ENCODE data around the gene HOXD3. TPM values are rescaled to one million over a fixed set of nuclear protein-coding genes. Genes with fewer than 3 reads are reported as not detected.

HOXD3 gene
- total and polyA plus RNA-seq, 9 of the 15 experiments (the other 6 are each of a cell fraction or from before 2014, with no cell fraction given): not detected

DNA sequence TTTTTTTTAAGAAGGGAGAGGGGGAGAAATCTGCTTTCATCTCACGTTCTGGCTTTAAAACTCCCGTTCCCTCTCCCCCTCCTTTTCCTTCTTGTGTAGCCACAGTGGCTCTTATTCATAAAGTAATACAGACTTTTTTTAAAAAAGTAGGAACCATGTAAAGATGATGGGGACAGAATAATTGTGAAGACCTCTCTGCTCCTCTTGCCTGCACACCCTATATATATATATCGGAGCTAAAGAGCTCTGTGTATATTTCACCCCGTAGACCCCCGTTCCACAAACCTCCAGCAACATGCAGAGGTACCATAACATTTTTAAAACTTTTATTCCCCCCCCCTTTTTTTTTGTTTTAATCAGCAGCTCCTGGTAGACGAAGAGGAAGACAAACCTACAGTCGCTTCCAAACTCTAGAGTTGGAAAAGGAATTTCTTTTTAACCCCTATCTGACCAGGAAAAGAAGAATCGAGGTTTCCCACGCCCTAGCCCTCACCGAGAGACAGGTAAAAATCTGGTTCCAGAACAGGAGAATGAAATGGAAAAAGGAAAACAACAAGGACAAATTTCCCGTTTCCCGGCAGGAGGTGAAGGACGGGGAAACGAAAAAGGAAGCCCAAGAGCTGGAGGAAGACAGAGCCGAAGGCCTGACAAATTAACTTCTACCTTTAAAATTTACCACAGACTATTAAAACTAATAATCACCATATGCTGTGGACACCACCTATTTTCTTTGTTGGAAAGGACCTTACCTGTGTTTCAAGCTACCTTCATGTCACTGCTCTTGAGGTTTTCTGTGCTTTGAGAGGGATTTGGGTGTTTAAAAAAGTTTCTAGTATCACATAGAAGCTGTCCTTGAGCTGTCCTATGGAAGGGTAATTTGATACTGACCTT, 25.9 kb upstream of the HOXD3 start (continued):
- TF ChIP-seq MTA2 (IDR thresholded peaks at IDR 0.05; ENCODE audit: low read depth) (no peak), HCFC1 (IDR thresholded peaks at IDR 0.05; ENCODE audit: low read depth, low read length) (no peak), CHD4 (IDR thresholded peaks at IDR 0.05; ENCODE audit: insufficient read depth, insufficient replicate concordance, low read depth, low read length, poor library complexity, severe bottlenecking) (no peak), USF1 (CRISPR knock-in tag; IDR thresholded peaks at IDR 0.05) (no peak), ZNF277 (CRISPR knock-in tag; IDR thresholded peaks at IDR 0.05; ENCODE audit: borderline replicate concordance) (no peak), CBFA2T3 (IDR thresholded peaks at IDR 0.05) (no peak), TRIM24 (IDR thresholded peaks at IDR 0.05) (no peak), FOXM1 (IDR thresholded peaks at IDR 0.05; ENCODE audit: low read depth) (no peak), FOXM1 (CRISPR knock-in tag; IDR thresholded peaks at IDR 0.05; ENCODE audit: low read depth) (no peak), ETS2 (tag; IDR thresholded peaks at IDR 0.05; ENCODE audit: borderline replicate concordance, poor library complexity, severe bottlenecking) (no peak), ZBTB5 (IDR thresholded peaks at IDR 0.05) (no peak), ZNF408 (CRISPR knock-in tag; IDR thresholded peaks at IDR 0.05; ENCODE audit: low read depth) (no peak), ZNF512 (tag; IDR thresholded peaks at IDR 0.05) (peak; percentile 48; the same call in 1 of the 2 replicates), ZFP36 (IDR thresholded peaks at IDR 0.05; ENCODE audit: low read depth, low read length, partially characterized antibody) (peak; percentile 40), POLR2H (tag; IDR thresholded peaks at IDR 0.05; ENCODE audit: low read depth) (no peak)
- TF ChIP-seq, protein P1, sequence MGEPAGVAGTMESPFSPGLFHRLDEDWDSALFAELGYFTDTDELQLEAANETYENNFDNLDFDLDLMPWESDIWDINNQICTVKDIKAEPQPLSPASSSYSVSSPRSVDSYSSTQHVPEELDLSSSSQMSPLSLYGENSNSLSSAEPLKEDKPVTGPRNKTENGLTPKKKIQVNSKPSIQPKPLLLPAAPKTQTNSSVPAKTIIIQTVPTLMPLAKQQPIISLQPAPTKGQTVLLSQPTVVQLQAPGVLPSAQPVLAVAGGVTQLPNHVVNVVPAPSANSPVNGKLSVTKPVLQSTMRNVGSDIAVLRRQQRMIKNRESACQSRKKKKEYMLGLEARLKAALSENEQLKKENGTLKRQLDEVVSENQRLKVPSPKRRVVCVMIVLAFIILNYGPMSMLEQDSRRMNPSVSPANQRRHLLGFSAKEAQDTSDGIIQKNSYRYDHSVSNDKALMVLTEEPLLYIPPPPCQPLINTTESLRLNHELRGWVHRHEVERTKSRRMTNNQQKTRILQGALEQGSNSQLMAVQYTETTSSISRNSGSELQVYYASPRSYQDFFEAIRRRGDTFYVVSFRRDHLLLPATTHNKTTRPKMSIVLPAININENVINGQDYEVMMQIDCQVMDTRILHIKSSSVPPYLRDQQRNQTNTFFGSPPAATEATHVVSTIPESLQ (CRISPR knock-in tag; IDR thresholded peaks at IDR 0.05): no peak
- TF ChIP-seq, protein P2, sequence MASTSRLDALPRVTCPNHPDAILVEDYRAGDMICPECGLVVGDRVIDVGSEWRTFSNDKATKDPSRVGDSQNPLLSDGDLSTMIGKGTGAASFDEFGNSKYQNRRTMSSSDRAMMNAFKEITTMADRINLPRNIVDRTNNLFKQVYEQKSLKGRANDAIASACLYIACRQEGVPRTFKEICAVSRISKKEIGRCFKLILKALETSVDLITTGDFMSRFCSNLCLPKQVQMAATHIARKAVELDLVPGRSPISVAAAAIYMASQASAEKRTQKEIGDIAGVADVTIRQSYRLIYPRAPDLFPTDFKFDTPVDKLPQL (IDR thresholded peaks at IDR 0.05; ENCODE audit: extremely low read depth, insufficient read length): no peak

All from K562 (cell line).